ENCODE measurements around the gene MRPL12.

Gene MRPL12

GRCh38 chr17:81717766-81718089, 14.6 kb downstream of the MRPL12 start:
- H3K4me1 ChIP-seq (ENCODE audit: insufficient read depth, low read length) = peaks cover 25% of the 10 kb centered on the region
- H4K20me1 ChIP-seq (ENCODE audit: insufficient read depth, low read length) = peaks cover 27% of the 10 kb centered on the region

GRCh38 chr17:81719410-81720266, 16.5 kb downstream of the MRPL12 start:
- Histone ChIP-seq H3K9me3 (ENCODE audit: insufficient read depth, low read length, severe bottlenecking) (no peaks in the 10 kb centered on the region), H3K79me2 (ENCODE audit: insufficient read depth, low read length) (peaks cover 6% of the 10 kb centered on the region), H3K4me2 (ENCODE audit: insufficient read depth, low read length) (no peak overlapping the region), H3K36me3 (ENCODE audit: insufficient read depth, low read length) (peaks cover 36% of the 10 kb centered on the region), H3K9ac (ENCODE audit: low read depth, low read length) (no peak overlapping the region), H2AFZ (ENCODE audit: low read depth, low read length) (no peak overlapping the region), H3K4me3 (ENCODE audit: low read depth in 1 of 2, low read length in 2 of 2) (no peak overlapping the region), H3K27me3 (ENCODE audit: insufficient read depth, low read length, poor library complexity) (no peaks in the 10 kb centered on the region), H4K20me1 (ENCODE audit: insufficient read depth, low read length) (peaks cover 11% of the 10 kb centered on the region; the same call in 1 of the 2 replicates), H3K4me1 (ENCODE audit: insufficient read depth, low read length) (peaks cover 5% of the 10 kb centered on the region), H3K27ac (ENCODE audit: low read length) (no peak overlapping the region)
- DNase-seq (no peak), ATAC-seq (ENCODE audit: insufficient read depth, low read depth) (no peak)
- TF ChIP-seq CTCF (IDR thresholded peaks at IDR 0.05; ENCODE audit: borderline replicate concordance, extremely low read depth, low read length, poor library complexity, severe bottlenecking) (no peak), EZH2 (IDR thresholded peaks at IDR 0.05; ENCODE audit: borderline replicate concordance, low read depth, low read length, severe bottlenecking) (no peak)

More at GRCh38 chr17:81717766-81718089, 14.6 kb downstream of the MRPL12 start:
- TF ChIP-seq CTCF (IDR thresholded peaks at IDR 0.05; ENCODE audit: borderline replicate concordance, extremely low read depth, low read length, poor library complexity, severe bottlenecking) = no peak
- no peak for TF ChIP-seq EZH2 (IDR thresholded peaks at IDR 0.05; ENCODE audit: borderline replicate concordance, low read depth, low read length, severe bottlenecking)
- no peak overlapping the region for H2AFZ ChIP-seq (ENCODE audit: low read depth, low read length)
- H3K4me2 ChIP-seq (ENCODE audit: insufficient read depth, low read length) = no peak overlapping the region
- no peak overlapping the region for H3K4me3 ChIP-seq (ENCODE audit: low read depth in 1 of 2, low read length in 2 of 2)
- H3K27ac ChIP-seq (ENCODE audit: low read length) = no peak overlapping the region
- H3K79me2 ChIP-seq (ENCODE audit: insufficient read depth, low read length) = peaks cover 25% of the 10 kb centered on the region
- DNase-seq (no peak), ATAC-seq (ENCODE audit: insufficient read depth, low read depth) (no peak)
- H3K36me3 ChIP-seq (ENCODE audit: insufficient read depth, low read length) = peaks cover 37% of the 10 kb centered on the region
- H3K9ac ChIP-seq (ENCODE audit: low read depth, low read length) = no peak overlapping the region
- H3K9me3 ChIP-seq (ENCODE audit: insufficient read depth, low read length, severe bottlenecking) = no peaks in the 10 kb centered on the region
- no peaks in the 10 kb centered on the region for H3K27me3 ChIP-seq (ENCODE audit: insufficient read depth, low read length, poor library complexity)

- H3K4me3 ChIP-seq (ENCODE audit: low read depth in 1 of 2, low read length in 2 of 2) = no peak overlapping the region
- DNase-seq (no peak), ATAC-seq (ENCODE audit: insufficient read depth, low read depth) (no peak)
- H3K4me2 ChIP-seq (ENCODE audit: insufficient read depth, low read length) = no peak overlapping the region
- no peak for TF ChIP-seq EZH2 (IDR thresholded peaks at IDR 0.05; ENCODE audit: borderline replicate concordance, low read depth, low read length, severe bottlenecking)
- TF ChIP-seq CTCF (IDR thresholded peaks at IDR 0.05; ENCODE audit: borderline replicate concordance, extremely low read depth, low read length, poor library complexity, severe bottlenecking) = no peak
- no peak overlapping the region for H3K9ac ChIP-seq (ENCODE audit: low read depth, low read length)
- H3K36me3 ChIP-seq (ENCODE audit: insufficient read depth, low read length) = peaks cover 28% of the 10 kb centered on the region
- H3K27ac ChIP-seq (ENCODE audit: low read length) = no peak overlapping the region
- no peaks in the 10 kb centered on the region for H3K9me3 ChIP-seq (ENCODE audit: insufficient read depth, low read length, severe bottlenecking)
- H3K79me2 ChIP-seq (ENCODE audit: insufficient read depth, low read length) = no peaks in the 10 kb centered on the region
- H3K4me1 ChIP-seq (ENCODE audit: insufficient read depth, low read length) = no peaks in the 10 kb centered on the region
- no peaks in the 10 kb centered on the region for H3K27me3 ChIP-seq (ENCODE audit: insufficient read depth, low read length, poor library complexity)
- H4K20me1 ChIP-seq (ENCODE audit: insufficient read depth, low read length) = 0 out of 2 replicates have a peak, but pooled peaks cover 4% of the 10 kb centered on the region
- H2AFZ ChIP-seq (ENCODE audit: low read depth, low read length) = no peak overlapping the region
Observed at GRCh38 chr17:81720267-81721071, 17.3 kb downstream of the MRPL12 start.
